Esophagus muscularis mucosa (tissue), 3 donors: ENCODE results near the gene RNF20.

Experiments
- POLR2A ChIP-seq: fragments of 450-650 bp; IDR thresholded peaks from one replicate; pipeline ENCODE4 v1.6.1; 2017; ENCODE audit warnings: antibody characterized with exemption, moderate library complexity, mild to moderate bottlenecking, low read depth
- POLR2AphosphoS5 ChIP-seq, 2 donors: sonication (generic); formaldehyde crosslinking; IDR thresholded peaks; one replicate each; pipeline ENCODE4 v1.6.1; 2017; ENCODE audit warnings: antibody characterized with exemption in 2 of 2
- TF ChIP-seq, protein P1 (sequence below), 3 experiments: fragments of 200-600 bp in 2 of 3; fragments of 450-650 bp in 1 of 3; sonication (generic) in 2 of 3; IDR thresholded peaks; one replicate each; pipeline ENCODE4 v1.5.1; 2017 to 2019; ENCODE audit warnings: antibody characterized with exemption in 3 of 3, mild to moderate bottlenecking in 2 of 3, moderate library complexity in 1 of 3

DNA sequence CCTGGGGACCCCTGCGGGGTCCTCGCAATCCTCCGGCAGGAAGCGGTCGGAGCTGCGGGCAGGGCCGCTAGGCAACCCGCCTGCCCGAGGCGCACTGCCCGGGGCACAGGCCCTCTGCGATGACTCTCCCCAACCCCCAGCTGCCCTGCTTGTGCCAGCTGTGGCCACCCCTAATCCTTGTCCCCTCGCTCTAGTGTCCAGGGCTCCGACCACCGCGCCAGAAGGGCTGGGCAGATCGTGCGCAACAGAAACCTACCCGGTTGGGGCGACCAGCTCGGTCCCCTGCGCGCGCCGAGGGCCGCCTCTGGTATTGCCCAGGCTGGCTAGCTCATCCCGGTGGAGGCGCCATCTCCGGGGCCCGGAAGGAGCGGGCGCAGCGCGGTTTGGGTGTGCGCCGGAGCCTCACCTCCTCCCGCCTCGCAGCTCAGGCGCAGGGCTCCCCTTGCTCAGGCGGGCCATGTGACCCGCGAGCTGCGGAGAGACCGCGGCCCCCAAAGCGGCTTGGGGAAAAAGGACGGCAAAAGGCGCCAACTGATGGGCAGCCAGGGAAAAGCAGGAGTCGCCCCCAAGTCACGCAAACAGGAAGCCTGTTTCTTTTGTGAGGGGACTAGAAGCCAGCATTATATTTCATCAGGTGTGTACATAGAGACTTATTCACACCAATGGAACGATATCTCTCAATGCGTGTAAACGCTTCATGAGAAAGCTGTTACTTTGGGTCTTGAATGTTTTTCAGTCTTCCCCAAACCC lies 46.8 kb upstream of the RNF20 start:
- TF ChIP-seq, protein P1, sequence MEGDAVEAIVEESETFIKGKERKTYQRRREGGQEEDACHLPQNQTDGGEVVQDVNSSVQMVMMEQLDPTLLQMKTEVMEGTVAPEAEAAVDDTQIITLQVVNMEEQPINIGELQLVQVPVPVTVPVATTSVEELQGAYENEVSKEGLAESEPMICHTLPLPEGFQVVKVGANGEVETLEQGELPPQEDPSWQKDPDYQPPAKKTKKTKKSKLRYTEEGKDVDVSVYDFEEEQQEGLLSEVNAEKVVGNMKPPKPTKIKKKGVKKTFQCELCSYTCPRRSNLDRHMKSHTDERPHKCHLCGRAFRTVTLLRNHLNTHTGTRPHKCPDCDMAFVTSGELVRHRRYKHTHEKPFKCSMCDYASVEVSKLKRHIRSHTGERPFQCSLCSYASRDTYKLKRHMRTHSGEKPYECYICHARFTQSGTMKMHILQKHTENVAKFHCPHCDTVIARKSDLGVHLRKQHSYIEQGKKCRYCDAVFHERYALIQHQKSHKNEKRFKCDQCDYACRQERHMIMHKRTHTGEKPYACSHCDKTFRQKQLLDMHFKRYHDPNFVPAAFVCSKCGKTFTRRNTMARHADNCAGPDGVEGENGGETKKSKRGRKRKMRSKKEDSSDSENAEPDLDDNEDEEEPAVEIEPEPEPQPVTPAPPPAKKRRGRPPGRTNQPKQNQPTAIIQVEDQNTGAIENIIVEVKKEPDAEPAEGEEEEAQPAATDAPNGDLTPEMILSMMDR (IDR thresholded peaks at IDR 0.05), result peak in 2 of 3 experiments; percentile 18 to 23
- TF ChIP-seq POLR2AphosphoS5 (IDR thresholded peaks at IDR 0.05), result peak; percentile 54 to 57
- no peak for TF ChIP-seq POLR2A
